ENCODE results near the gene SARDH.

The SARDH gene

GRCh38 chr9:133702798-133703590 lies 35.2 kb downstream of the SARDH start:
- H3K4me3 ChIP-seq (ENCODE audit: low read depth, low read length) = peak overlapping the region; percentile 56
- DNase-seq (ENCODE audit: low read depth) = no peak
- TF ChIP-seq MYC (IDR thresholded peaks at IDR 0.05; ENCODE audit: low read depth, low read length) (no peak), POLR2A (IDR thresholded peaks at IDR 0.05; ENCODE audit: extremely low read depth, insufficient read length) (no peak), CTCF (IDR thresholded peaks at IDR 0.05; ENCODE audit: low read depth, low read length) (no peak), MAX (IDR thresholded peaks at IDR 0.05; ENCODE audit: low read depth, low read length) (no peak)

GRCh38 chr9:133701981-133702797 lies 36.0 kb downstream of the SARDH start:
- TF ChIP-seq MAX (IDR thresholded peaks at IDR 0.05; ENCODE audit: low read depth, low read length) = peak; percentile 52
- no peak; the same call in 1 of the 2 replicates for TF ChIP-seq MYC (IDR thresholded peaks at IDR 0.05; ENCODE audit: low read depth, low read length)
- TF ChIP-seq POLR2A (IDR thresholded peaks at IDR 0.05; ENCODE audit: extremely low read depth, insufficient read length) = peak; percentile 45
- H3K4me3 ChIP-seq (ENCODE audit: low read depth, low read length) = peak overlapping the region; percentile 56
- DNase-seq (ENCODE audit: low read depth) = peak; percentile 84

- no peak for DNase-seq (ENCODE audit: low read depth)
- H3K4me3 ChIP-seq (ENCODE audit: low read depth, low read length) = no peak overlapping the region
- TF ChIP-seq MYC (IDR thresholded peaks at IDR 0.05; ENCODE audit: low read depth, low read length) (no peak), MAX (IDR thresholded peaks at IDR 0.05; ENCODE audit: low read depth, low read length) (no peak)
Measured at GRCh38 chr9:133701321-133701980, 36.7 kb downstream of the SARDH start.

GRCh38 chr9:133700819-133701320 lies 37.3 kb downstream of the SARDH start:
- no peak overlapping the region for H3K4me3 ChIP-seq (ENCODE audit: low read depth, low read length)
- TF ChIP-seq CTCF (IDR thresholded peaks at IDR 0.05; ENCODE audit: low read depth, low read length) = no peak
- no peak for TF ChIP-seq POLR2A (IDR thresholded peaks at IDR 0.05; ENCODE audit: extremely low read depth, insufficient read length)
- no peak for TF ChIP-seq MAX (IDR thresholded peaks at IDR 0.05; ENCODE audit: low read depth, low read length)
- no peak for TF ChIP-seq MYC (IDR thresholded peaks at IDR 0.05; ENCODE audit: low read depth, low read length)
- DNase-seq (ENCODE audit: low read depth) = no peak

GRCh38 chr9:133699546-133699945 lies 38.6 kb downstream of the SARDH start:
- TF ChIP-seq POLR2A (IDR thresholded peaks at IDR 0.05; ENCODE audit: extremely low read depth, insufficient read length) (no peak), MAX (IDR thresholded peaks at IDR 0.05; ENCODE audit: low read depth, low read length) (no peak), CTCF (IDR thresholded peaks at IDR 0.05; ENCODE audit: low read depth, low read length) (no peak), MYC (IDR thresholded peaks at IDR 0.05; ENCODE audit: low read depth, low read length) (no peak)
- no peak overlapping the region for H3K4me3 ChIP-seq (ENCODE audit: low read depth, low read length)
- no peak for DNase-seq (ENCODE audit: low read depth)

GRCh38 chr9:133696071-133696472 lies 42.1 kb downstream of the SARDH start:
- H3K4me3 ChIP-seq (ENCODE audit: low read depth, low read length) = no peak overlapping the region

More at GRCh38 chr9:133696071-133696472, 42.1 kb downstream of the SARDH start:
- TF ChIP-seq MAX (IDR thresholded peaks at IDR 0.05; ENCODE audit: low read depth, low read length) (no peak), POLR2A (IDR thresholded peaks at IDR 0.05; ENCODE audit: extremely low read depth, insufficient read length) (no peak), CTCF (IDR thresholded peaks at IDR 0.05; ENCODE audit: low read depth, low read length) (no peak), MYC (IDR thresholded peaks at IDR 0.05; ENCODE audit: low read depth, low read length) (no peak)
- DNase-seq (ENCODE audit: low read depth) = no peak

Measured in NB4 (cell line).